DOHH2 (cell line): Measurements from ENCODE around the gene PRKAR1B.

Source experiments
- H3F3A ChIP-seq: fragments of 200-600 bp; sonication (generic), shearing (Covaris generic); 2 replicates; pipeline ENCODE4 v1.6.0; 2016; ENCODE audit warnings: antibody characterized with exemption, mild to moderate bottlenecking; ENCODE audit not compliant: control insufficient read depth, insufficient read depth
- H3K27ac ChIP-seq: fragments of 200-600 bp; sonication (generic); 2 replicates; pipeline ENCODE4 v1.5.1; 2014; ENCODE audit warnings: low read depth, mild to moderate bottlenecking, low read length, moderate library complexity
- H3K27me3 ChIP-seq: fragments of 200-600 bp; sonication (generic); 2 replicates; pipeline ENCODE4 v1.6.1; 2014; ENCODE audit warnings: mild to moderate bottlenecking, low read length, mixed read lengths; ENCODE audit not compliant: control insufficient read depth
- H3K36me3 ChIP-seq: fragments of 200-600 bp; sonication (generic); 2 replicates; pipeline ENCODE4 v1.6.1; 2014; ENCODE audit warnings: mild to moderate bottlenecking, low read length, moderate library complexity, mixed read lengths; ENCODE audit not compliant: control insufficient read depth
- H3K4me1 ChIP-seq: fragments of 200-600 bp; sonication (generic); 2 replicates; pipeline ENCODE4 v1.6.1; 2014; ENCODE audit warnings: mild to moderate bottlenecking, low read length, mixed read lengths; ENCODE audit not compliant: control insufficient read depth
- H3K4me2 ChIP-seq: fragments of 200-600 bp; sonication (generic); 2 replicates; pipeline ENCODE4 v1.6.0; 2014; ENCODE audit warnings: mild to moderate bottlenecking, low read length, moderate library complexity
- H3K4me3 ChIP-seq: fragments of 200-600 bp; sonication (generic); 2 replicates; pipeline ENCODE4 v1.5.1; 2014; ENCODE audit warnings: mild to moderate bottlenecking, low read length, mixed read lengths
- H3K79me2 ChIP-seq: fragments of 200-600 bp; sonication (generic); 2 replicates; pipeline ENCODE4 v1.6.1; 2014; ENCODE audit warnings: mild to moderate bottlenecking, low read length, mixed read lengths; ENCODE audit not compliant: control insufficient read depth
- H3K9me2 ChIP-seq: fragments of 200-600 bp; sonication (generic); replicated peaks from 2 replicates; pipeline ENCODE4 v1.6.1; 2014; ENCODE audit warnings: mild to moderate bottlenecking, low read length, mixed read lengths; ENCODE audit not compliant: control insufficient read depth
- H3K9me3 ChIP-seq: fragments of 200-600 bp; sonication (generic); 2 replicates; pipeline ENCODE4 v1.6.1; 2014; ENCODE audit warnings: antibody characterized with exemption, low read length, mixed read lengths; ENCODE audit not compliant: control insufficient read depth, insufficient read depth
- H4K20me1 ChIP-seq: fragments of 200-600 bp; sonication (generic); 2 replicates; pipeline ENCODE4 v1.6.0; 2014; ENCODE audit warnings: low read depth, mild to moderate bottlenecking, antibody characterized with exemption, low read length, moderate library complexity; ENCODE audit not compliant: control insufficient read depth, insufficient read depth
- EZH2phosphoT487 ChIP-seq: fragments of 200-600 bp; sonication (generic); IDR thresholded peaks from 2 replicates; pipeline ENCODE4 v1.6.1; 2017; ENCODE audit warnings: borderline replicate concordance, mild to moderate bottlenecking, antibody characterized with exemption, low read length, moderate library complexity, mixed read lengths
- TF ChIP-seq, protein P1 (sequence below): fragments of 200-600 bp; sonication (generic); IDR thresholded peaks from one replicate; pipeline ENCODE4 v1.5.1; 2014; ENCODE audit warnings: antibody characterized with exemption, mild to moderate bottlenecking, low read depth, low read length; ENCODE audit not compliant: poor library complexity, severe bottlenecking

PRKAR1B gene

DNA sequence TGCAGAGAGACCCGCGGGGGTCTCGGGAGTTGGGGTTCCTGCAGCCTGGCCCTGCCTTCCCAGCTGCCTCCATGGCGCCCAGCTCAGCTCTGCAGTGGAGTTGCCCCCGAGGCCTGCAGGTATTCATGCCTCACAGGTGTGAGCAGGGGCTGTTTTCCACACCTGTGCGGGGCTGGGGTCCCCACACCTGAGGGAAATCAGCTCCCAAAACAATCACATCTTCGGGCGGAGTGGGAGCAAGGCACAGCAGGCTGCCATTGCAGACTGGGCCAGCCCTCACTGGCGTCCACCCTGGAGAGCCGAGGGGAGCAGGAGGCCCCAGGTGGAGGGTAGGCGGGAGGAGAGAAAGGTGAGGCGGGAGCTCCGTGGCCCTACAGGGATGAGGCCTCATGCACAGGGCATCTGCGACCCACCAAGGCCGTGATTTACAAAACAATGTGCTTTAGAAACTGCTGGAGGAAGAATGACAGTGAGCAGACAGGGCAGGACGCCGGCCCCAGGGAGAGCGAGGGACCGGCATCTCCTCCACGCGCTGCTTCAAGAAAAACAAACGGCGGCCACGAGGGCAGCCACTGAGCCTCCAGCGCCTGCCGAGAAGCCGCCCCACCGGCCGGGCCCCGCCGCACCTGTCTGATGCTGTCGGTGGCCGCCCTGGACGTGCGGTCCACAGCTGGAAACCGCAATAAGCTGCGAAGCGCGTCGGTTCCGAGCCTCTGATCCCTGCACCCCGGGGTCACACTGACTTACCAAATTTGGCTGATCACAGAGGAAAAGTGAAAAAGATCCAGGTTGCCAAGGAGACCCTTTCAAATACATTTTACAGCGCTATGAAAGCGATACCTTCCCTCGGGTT is 154.4 kb downstream of the PRKAR1B start:
- H3K27ac ChIP-seq: no peak overlapping the region
- H3K9me2 ChIP-seq: no peaks in the 10 kb centered on the region
- H3K4me2 ChIP-seq: no peak overlapping the region

DNA sequence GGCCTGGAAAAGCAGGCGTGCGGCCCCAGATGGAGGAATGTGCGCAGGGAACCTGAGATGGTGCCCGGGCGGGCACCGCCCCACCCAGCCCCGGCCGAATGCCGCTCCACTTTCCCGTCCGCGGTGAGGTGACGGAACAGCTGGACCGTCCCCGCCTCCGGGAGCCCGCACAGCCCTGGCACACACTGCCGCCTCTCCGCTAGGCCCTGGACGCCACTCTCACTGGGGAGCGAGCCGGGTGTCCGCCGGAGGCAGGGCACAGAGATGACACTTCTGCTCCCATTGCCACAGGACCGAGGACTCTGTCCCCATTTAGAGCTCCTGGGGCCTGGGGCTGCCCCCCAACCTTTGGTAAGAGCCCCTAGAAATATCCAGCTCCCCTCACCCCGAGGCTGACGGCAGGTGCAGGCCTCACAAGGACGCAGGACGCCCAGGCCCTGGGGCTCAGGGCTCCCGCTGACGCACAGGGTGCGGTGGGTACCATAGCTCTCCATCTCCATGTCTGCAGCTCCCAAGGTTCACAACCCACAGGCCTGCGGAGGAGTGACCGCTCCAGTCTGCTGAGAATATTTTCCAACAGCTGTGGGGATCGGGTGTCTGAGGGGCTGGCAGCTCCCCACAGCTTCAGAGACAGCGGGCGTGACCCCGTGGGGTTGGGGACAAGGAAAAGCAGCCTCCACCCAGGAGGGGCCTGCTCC is 155.2 kb downstream of the PRKAR1B start:
- Histone ChIP-seq H4K20me1 (no peaks in the 10 kb centered on the region), H3K9me3 (peaks cover 25% of the 10 kb centered on the region; the same call in 1 of the 2 replicates), H3K4me2 (no peak overlapping the region), H3K36me3 (peaks cover 10% of the 10 kb centered on the region; the same call in 1 of the 2 replicates), H3K79me2 (no peaks in the 10 kb centered on the region), H3F3A (no peaks in the 10 kb centered on the region), H3K27me3 (no peaks in the 10 kb centered on the region), H3K4me1 (no peaks in the 10 kb centered on the region), H3K9me2 (no peaks in the 10 kb centered on the region), H3K27ac (no peak overlapping the region), H3K4me3 (no peak overlapping the region)
- no peak for TF ChIP-seq EZH2phosphoT487
- TF ChIP-seq, protein P1, sequence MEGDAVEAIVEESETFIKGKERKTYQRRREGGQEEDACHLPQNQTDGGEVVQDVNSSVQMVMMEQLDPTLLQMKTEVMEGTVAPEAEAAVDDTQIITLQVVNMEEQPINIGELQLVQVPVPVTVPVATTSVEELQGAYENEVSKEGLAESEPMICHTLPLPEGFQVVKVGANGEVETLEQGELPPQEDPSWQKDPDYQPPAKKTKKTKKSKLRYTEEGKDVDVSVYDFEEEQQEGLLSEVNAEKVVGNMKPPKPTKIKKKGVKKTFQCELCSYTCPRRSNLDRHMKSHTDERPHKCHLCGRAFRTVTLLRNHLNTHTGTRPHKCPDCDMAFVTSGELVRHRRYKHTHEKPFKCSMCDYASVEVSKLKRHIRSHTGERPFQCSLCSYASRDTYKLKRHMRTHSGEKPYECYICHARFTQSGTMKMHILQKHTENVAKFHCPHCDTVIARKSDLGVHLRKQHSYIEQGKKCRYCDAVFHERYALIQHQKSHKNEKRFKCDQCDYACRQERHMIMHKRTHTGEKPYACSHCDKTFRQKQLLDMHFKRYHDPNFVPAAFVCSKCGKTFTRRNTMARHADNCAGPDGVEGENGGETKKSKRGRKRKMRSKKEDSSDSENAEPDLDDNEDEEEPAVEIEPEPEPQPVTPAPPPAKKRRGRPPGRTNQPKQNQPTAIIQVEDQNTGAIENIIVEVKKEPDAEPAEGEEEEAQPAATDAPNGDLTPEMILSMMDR: no peak

More for the DNA sequence above, 154.4 kb downstream of the PRKAR1B start:
- no peaks in the 10 kb centered on the region for H3K4me1 ChIP-seq
- H3K27me3 ChIP-seq: no peaks in the 10 kb centered on the region
- H3F3A ChIP-seq: no peaks in the 10 kb centered on the region
- H3K79me2 ChIP-seq: no peaks in the 10 kb centered on the region
- no peaks in the 10 kb centered on the region for H4K20me1 ChIP-seq
- H3K36me3 ChIP-seq: peaks cover 17% of the 10 kb centered on the region; the same call in 1 of the 2 replicates
- H3K4me3 ChIP-seq: no peak overlapping the region
- TF ChIP-seq, protein P1: no peak
- no peak for TF ChIP-seq EZH2phosphoT487
- H3K9me3 ChIP-seq: peaks cover 25% of the 10 kb centered on the region; the same call in 1 of the 2 replicates

DNA sequence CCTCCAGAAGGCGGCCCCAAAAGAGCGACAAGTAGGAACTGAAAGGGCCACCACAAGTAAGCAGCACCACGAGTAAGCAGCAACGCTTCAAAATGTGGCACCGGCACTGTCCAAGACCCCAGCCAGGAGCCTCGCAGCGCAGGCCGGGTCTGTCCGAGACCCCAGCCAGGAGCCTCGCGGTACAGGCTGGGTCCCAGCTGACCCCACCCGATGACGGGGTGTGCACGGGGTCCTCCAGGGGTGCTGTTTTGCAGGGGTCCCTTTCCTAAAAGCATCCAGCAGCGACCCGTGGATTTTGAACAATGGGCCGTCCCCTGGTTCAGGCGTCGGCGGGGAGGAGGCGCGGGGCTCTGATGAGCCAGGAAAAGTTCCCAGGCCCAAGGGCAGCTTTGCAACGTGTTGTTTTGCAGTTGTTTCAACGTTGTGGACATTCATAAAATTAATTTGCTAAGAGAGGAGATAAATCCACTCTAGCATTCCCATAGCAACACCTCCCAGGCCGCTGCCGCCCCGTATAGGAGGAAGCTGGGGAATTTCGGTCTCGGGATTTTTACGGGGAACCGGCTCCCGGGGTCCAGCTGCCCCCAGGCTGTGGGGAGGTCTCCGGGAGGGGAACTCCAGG is 155.9 kb downstream of the PRKAR1B start:
- Histone ChIP-seq H3K4me3 (no peak overlapping the region), H3K27ac (no peak overlapping the region), H3K27me3 (no peaks in the 10 kb centered on the region), H3K4me2 (no peak overlapping the region), H3K79me2 (no peaks in the 10 kb centered on the region), H4K20me1 (no peaks in the 10 kb centered on the region), H3K36me3 (peaks cover 10% of the 10 kb centered on the region; the same call in 1 of the 2 replicates), H3K4me1 (no peaks in the 10 kb centered on the region), H3F3A (no peaks in the 10 kb centered on the region), H3K9me2 (no peaks in the 10 kb centered on the region), H3K9me3 (peaks cover 25% of the 10 kb centered on the region; the same call in 1 of the 2 replicates)
- no peak for TF ChIP-seq EZH2phosphoT487
- TF ChIP-seq, protein P1: no peak
